Measurements from ENCODE around the gene CFAP97D2.

GRCh38 chr13:114147803-114148520 lies 31.1 kb upstream of the CFAP97D2 start:
- TF ChIP-seq, protein P1, sequence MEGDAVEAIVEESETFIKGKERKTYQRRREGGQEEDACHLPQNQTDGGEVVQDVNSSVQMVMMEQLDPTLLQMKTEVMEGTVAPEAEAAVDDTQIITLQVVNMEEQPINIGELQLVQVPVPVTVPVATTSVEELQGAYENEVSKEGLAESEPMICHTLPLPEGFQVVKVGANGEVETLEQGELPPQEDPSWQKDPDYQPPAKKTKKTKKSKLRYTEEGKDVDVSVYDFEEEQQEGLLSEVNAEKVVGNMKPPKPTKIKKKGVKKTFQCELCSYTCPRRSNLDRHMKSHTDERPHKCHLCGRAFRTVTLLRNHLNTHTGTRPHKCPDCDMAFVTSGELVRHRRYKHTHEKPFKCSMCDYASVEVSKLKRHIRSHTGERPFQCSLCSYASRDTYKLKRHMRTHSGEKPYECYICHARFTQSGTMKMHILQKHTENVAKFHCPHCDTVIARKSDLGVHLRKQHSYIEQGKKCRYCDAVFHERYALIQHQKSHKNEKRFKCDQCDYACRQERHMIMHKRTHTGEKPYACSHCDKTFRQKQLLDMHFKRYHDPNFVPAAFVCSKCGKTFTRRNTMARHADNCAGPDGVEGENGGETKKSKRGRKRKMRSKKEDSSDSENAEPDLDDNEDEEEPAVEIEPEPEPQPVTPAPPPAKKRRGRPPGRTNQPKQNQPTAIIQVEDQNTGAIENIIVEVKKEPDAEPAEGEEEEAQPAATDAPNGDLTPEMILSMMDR (IDR thresholded peaks at IDR 0.05), result no peak
- no peak for TF ChIP-seq POLR2A (IDR thresholded peaks at IDR 0.05)

Data from right lobe of liver (tissue), 4 donors.